GM23248 (cell line): Measurements from ENCODE around the gene KDM4B.

Experiments used
- EZH2 ChIP-seq: fragments of 200-600 bp; sonication (generic); IDR thresholded peaks from 2 replicates; pipeline ENCODE4 v1.6.1; 2018; ENCODE audit warnings: antibody characterized with exemption, mild to moderate bottlenecking; ENCODE audit not compliant: insufficient read depth, poor library complexity, severe bottlenecking
- EZH2phosphoT487 ChIP-seq: fragments of 200-600 bp; sonication (generic); IDR thresholded peaks from 2 replicates; pipeline ENCODE4 v1.6.1; 2018; ENCODE audit warnings: antibody characterized with exemption, moderate library complexity, mild to moderate bottlenecking, low read depth; ENCODE audit not compliant: insufficient read depth

DNA sequence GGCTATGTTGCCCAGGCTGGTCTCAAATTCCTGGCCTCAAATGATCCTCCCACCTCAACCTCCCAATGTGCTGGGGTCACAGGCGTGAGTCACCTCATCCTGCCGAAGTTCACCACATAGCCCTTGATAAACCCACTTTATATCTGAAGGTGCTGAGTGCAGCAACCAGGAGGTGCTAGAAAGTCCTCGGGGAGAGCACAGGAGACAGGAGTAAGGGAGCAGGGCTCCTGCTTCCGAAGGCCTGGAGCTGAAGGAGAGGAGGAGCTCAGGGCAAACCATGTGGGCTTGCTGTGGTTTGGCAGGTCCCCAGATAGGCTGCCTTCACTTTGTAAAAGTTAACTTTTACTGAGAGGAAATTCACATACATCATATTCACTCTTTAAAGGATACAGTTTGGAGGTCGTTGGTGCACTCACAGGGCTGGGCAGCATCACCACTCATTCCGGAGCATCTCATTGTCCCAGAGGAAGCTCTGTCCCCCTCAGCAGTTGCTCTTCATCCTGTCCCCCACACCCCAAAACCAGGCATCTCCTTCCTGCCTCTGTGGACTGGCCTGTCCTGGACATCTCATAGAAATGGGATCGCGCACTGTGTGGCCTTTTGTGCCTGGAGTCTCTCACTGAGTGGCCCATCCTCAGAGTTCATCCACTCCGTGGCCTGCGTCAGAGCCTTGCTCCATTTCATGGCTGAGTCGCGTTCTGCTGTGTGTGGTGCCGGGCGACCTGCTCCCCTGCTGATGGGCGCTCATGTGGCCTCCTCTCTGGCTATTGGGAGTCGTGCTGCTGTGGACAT lies 49.5 kb downstream of the KDM4B start:
- TF ChIP-seq EZH2 (no peak), EZH2phosphoT487 (no peak)
